ENCODE data around the gene FNBP1. TPM values are rescaled to one million over a fixed set of nuclear protein-coding genes. Genes with fewer than 3 reads are reported as not detected.
A peak's percentile ranks its signal among the peaks of the same experiment; 100 is the strongest.

The FNBP1 gene
- total RNA-seq, 1 donor from 2014 or later = 87.2 TPM

DNA sequence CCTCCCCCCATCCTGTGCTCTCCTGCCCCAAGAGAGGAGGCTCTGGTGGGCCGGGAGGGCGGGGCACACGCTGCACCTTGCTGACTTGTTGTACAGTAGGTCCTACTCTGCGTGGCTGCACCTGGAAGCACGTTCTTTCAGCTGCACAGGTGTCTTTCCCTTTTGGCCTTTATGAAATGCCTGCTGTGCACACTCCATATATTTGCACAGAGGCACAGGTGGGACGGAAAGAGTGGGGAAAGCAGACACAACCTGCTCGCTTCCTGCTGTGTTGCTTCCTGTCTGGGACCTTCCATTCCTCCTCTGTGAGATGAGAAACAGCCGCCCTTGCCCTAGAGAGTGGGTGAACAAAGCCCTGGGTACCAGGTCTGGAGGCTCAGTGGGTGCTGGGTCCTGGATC is 203.0 kb downstream of the FNBP1 start:
- intact Hi-C loops (cut with DNase I) = no loop called here
- peaks cover 5 to 35% of the 10 kb centered on the region in 2 donors for H3K4me1 ChIP-seq
- DNase-seq (ENCODE audit: low spot score in 2 of 2) = no peak
- H3K36me3 ChIP-seq = peaks cover 0 to 10% of the 10 kb centered on the region in 2 donors
- H3K9me3 ChIP-seq = no peaks in the 10 kb centered on the region
- TF ChIP-seq CTCF (IDR thresholded peaks at IDR 0.05) = no peak
- H3K27ac ChIP-seq = peak overlapping the region in 1 of 2 donors; percentile 55
- H3K27me3 ChIP-seq = no peaks in the 10 kb centered on the region
- H3K4me3 ChIP-seq = no peak overlapping the region

GRCh38 chr9:129839324-129840023 is 203.5 kb downstream of the FNBP1 start:
- no peak for DNase-seq (ENCODE audit: low spot score in 2 of 2)
- no peak overlapping the region for H3K4me3 ChIP-seq
- H3K9me3 ChIP-seq = no peaks in the 10 kb centered on the region
- H3K27me3 ChIP-seq = no peaks in the 10 kb centered on the region
- peaks cover 0 to 10% of the 10 kb centered on the region in 2 donors for H3K36me3 ChIP-seq
- intact Hi-C loops (cut with DNase I) = loop anchor here (5.0 to 10.0 kb wide), 2 partner anchors 43 to 395 kb away; no protein-coding TSS in a partner anchor
- peaks cover 5 to 35% of the 10 kb centered on the region in 2 donors for H3K4me1 ChIP-seq
- TF ChIP-seq CTCF (IDR thresholded peaks at IDR 0.05) = no peak
- peak overlapping the region; percentile 35 to 55 for H3K27ac ChIP-seq

- H3K27ac ChIP-seq = peak overlapping the region; percentile 35 to 55
- no peak overlapping the region for H3K4me3 ChIP-seq
- TF ChIP-seq CTCF (IDR thresholded peaks at IDR 0.05) = no peak
- H3K27me3 ChIP-seq = no peaks in the 10 kb centered on the region
- H3K36me3 ChIP-seq = peaks cover 0 to 8% of the 10 kb centered on the region in 2 donors
- H3K9me3 ChIP-seq = no peaks in the 10 kb centered on the region
- peaks cover 5 to 39% of the 10 kb centered on the region in 2 donors for H3K4me1 ChIP-seq
- intact Hi-C loops (cut with DNase I) = loop anchor here (5.0 to 10.0 kb wide), 2 partner anchors 44 to 396 kb away; no protein-coding TSS in a partner anchor
- DNase-seq (ENCODE audit: low spot score in 2 of 2) = no peak
Measured at GRCh38 chr9:129838707-129839259, 204.2 kb downstream of the FNBP1 start.

Other genes with a start within 250 kb of the FNBP1 start
- gene TOR1B, start 240.0 kb downstream of the FNBP1 start, total RNA-seq = 51.7 TPM
- gene TOR1A, start 219.1 kb downstream of the FNBP1 start, total RNA-seq = 67.7 TPM
- 19.2 TPM for gene C9orf78, start 207.9 kb downstream of the FNBP1 start, total RNA-seq
- gene USP20, start 207.7 kb downstream of the FNBP1 start, total RNA-seq = 34.0 TPM
- gene GPR107, start 10.7 kb upstream of the FNBP1 start, total RNA-seq = 37.4 TPM
- 34.7 TPM for gene NCS1, start 129.2 kb upstream of the FNBP1 start, total RNA-seq
- gene HMCN2, start 222.6 kb upstream of the FNBP1 start, total RNA-seq = 7.5 TPM